Transverse colon (tissue), 4 donors: ENCODE data around the gene EHMT1.

Source experiments
- CTCF ChIP-seq, 5 experiments: fragments of 200-600 bp in 3 of 5; fragments of 450-650 bp in 2 of 5; sonication (generic) in 3 of 5; IDR thresholded peaks; 1 replicate in 2 of 5; 2 replicates in 3 of 5; pipeline ENCODE4 v1.5.1; 2016 to 2017; ENCODE audit warnings: antibody characterized with exemption in 5 of 5, inconsistent platforms in 3 of 5, mild to moderate bottlenecking in 2 of 5, moderate library complexity in 1 of 5
- EP300 ChIP-seq: sonication (generic); formaldehyde crosslinking; IDR thresholded peaks from one replicate; pipeline ENCODE4 v1.6.1; 2017; ENCODE audit warnings: antibody characterized with exemption, low read depth
- POLR2AphosphoS5 ChIP-seq, 3 donors: sonication (generic); formaldehyde crosslinking; IDR thresholded peaks; one replicate each; pipeline ENCODE4 v1.6.1; 2016; ENCODE audit warnings: antibody characterized with exemption in 3 of 3

GRCh38 chr9:137784641-137785513 is 166.1 kb downstream of the EHMT1 start:
- TF ChIP-seq CTCF (IDR thresholded peaks at IDR 0.05) (no peak), POLR2AphosphoS5 (IDR thresholded peaks at IDR 0.05) (no peak), EP300 (no peak)
